D341Med (cell line): ENCODE data around the gene KCNMA1.
"Not testable (repeated sequence)": the region's sequence is repeated elsewhere in the genome, so short reads cannot be mapped to it uniquely, and the experiment has no call there.

ENCODE experiments used
- DNase-seq: peaks from one replicate; pipeline ENCODE4 v3.0.0; 2012; ENCODE audit warnings: low spot score

Gene KCNMA1

GRCh38 chr10:77392851-77393250 lies 244.8 kb downstream of the KCNMA1 start:
- DNase-seq: no peak

- no peak for DNase-seq
Observed at GRCh38 chr10:77392236-77392721, 245.3 kb downstream of the KCNMA1 start.

- peak; percentile 65 for DNase-seq
Observed at GRCh38 chr10:77391605-77392235, 245.9 kb downstream of the KCNMA1 start.

GRCh38 chr10:77390481-77390891 lies 247.1 kb downstream of the KCNMA1 start:
- DNase-seq: no peak

- DNase-seq: no peak
Observed at GRCh38 chr10:77388571-77389100, 249.0 kb downstream of the KCNMA1 start.

- DNase-seq: not testable (repeated sequence)
Observed at GRCh38 chr10:77387701-77388100, 249.9 kb downstream of the KCNMA1 start.

- no peak for DNase-seq
Observed at GRCh38 chr10:77387247-77387646, 250.4 kb downstream of the KCNMA1 start.

- DNase-seq: no peak
Observed at GRCh38 chr10:77386838-77387237, 250.8 kb downstream of the KCNMA1 start.

GRCh38 chr10:77386365-77386764 lies 251.2 kb downstream of the KCNMA1 start:
- no peak for DNase-seq

GRCh38 chr10:77385315-77385714 lies 252.3 kb downstream of the KCNMA1 start:
- no peak for DNase-seq

- DNase-seq: no peak
Observed at GRCh38 chr10:77383861-77384553, 253.6 kb downstream of the KCNMA1 start.

- DNase-seq: no peak
Observed at GRCh38 chr10:77381750-77382149, 255.9 kb downstream of the KCNMA1 start.

GRCh38 chr10:77380723-77381122 lies 256.9 kb downstream of the KCNMA1 start:
- DNase-seq: no peak

- no peak for DNase-seq
Observed at GRCh38 chr10:77380191-77380590, 257.4 kb downstream of the KCNMA1 start.

GRCh38 chr10:77378366-77379349 lies 258.9 kb downstream of the KCNMA1 start:
- no peak for DNase-seq

- DNase-seq: no peak
Observed at GRCh38 chr10:77377678-77378352, 259.8 kb downstream of the KCNMA1 start.

GRCh38 chr10:77377034-77377433 lies 260.6 kb downstream of the KCNMA1 start:
- DNase-seq: no peak

GRCh38 chr10:77374189-77374656 lies 263.4 kb downstream of the KCNMA1 start:
- DNase-seq: no peak

- DNase-seq: no peak
Observed at GRCh38 chr10:77371848-77372799, 265.5 kb downstream of the KCNMA1 start.

- DNase-seq: no peak
Observed at GRCh38 chr10:77371421-77371820, 266.2 kb downstream of the KCNMA1 start.
